Colon (tissue), 2 donors: ENCODE data around the gene TRPM7.

Experiments
- FAIRE-seq: peaks from 2 replicates; lab custom pipeline; 2012; peaks lifted over from hg19 to GRCh38; lab: Jason Lieb, UNC
- donor health status: control.
- donor health status: control.

TRPM7 gene

GRCh38 chr15:50562735-50563640, 123.6 kb downstream of the TRPM7 start:
- FAIRE-seq, result no peak

GRCh38 chr15:50558012-50558411, 128.6 kb downstream of the TRPM7 start:
- no peak for FAIRE-seq

GRCh38 chr15:50556642-50557371, 129.8 kb downstream of the TRPM7 start:
- FAIRE-seq, result no peak

GRCh38 chr15:50552238-50552637, 134.4 kb downstream of the TRPM7 start:
- FAIRE-seq, result no peak

- FAIRE-seq, result no peak
Measured at GRCh38 chr15:50549326-50549725, 137.3 kb downstream of the TRPM7 start.

GRCh38 chr15:50546566-50546965, 140.0 kb downstream of the TRPM7 start, which contains the start of gene USP50:
TSS of gene USP50 (minus strand) at chr15:50546666. CDS start at chr15:50546525, 141 bp downstream.
- no peak for FAIRE-seq

- FAIRE-seq, result no peak
Measured at GRCh38 chr15:50544368-50544767, 142.2 kb downstream of the TRPM7 start.

- no peak for FAIRE-seq
Measured at GRCh38 chr15:50543556-50543955, 143.0 kb downstream of the TRPM7 start.

- FAIRE-seq, result no peak
Measured at GRCh38 chr15:50542887-50543210, 143.7 kb downstream of the TRPM7 start.

- no peak for FAIRE-seq
Measured at GRCh38 chr15:50531766-50532165, 154.8 kb downstream of the TRPM7 start.

- FAIRE-seq, result no peak
Measured at GRCh38 chr15:50531163-50531562, 155.4 kb downstream of the TRPM7 start.

- FAIRE-seq, result no peak
Measured at GRCh38 chr15:50523851-50524251, 162.7 kb downstream of the TRPM7 start.

- no peak for FAIRE-seq
Measured at GRCh38 chr15:50519740-50520425, 166.7 kb downstream of the TRPM7 start.

GRCh38 chr15:50513001-50513400, 173.6 kb downstream of the TRPM7 start:
- FAIRE-seq, result no peak
